Measurements from ENCODE around the gene ZBTB1.
"Not testable (repeated sequence)": the region's sequence is repeated elsewhere in the genome, so short reads cannot be mapped to it uniquely, and the experiment has no call there.

Gene ZBTB1

GRCh38 chr14:64501411-64502171, 3.0 kb upstream of the ZBTB1 start:
- peak; percentile 34 for DNase-seq

GRCh38 chr14:64502456-64502855, 2.1 kb upstream of the ZBTB1 start:
- DNase-seq = no peak

GRCh38 chr14:64502887-64503433, 1.6 kb upstream of the ZBTB1 start:
- DNase-seq = no peak

- peak; percentile 91 for DNase-seq
These were observed 898 bp upstream of the ZBTB1 start, which contains the start of gene ZBTB25 for GRCh38 chr14:64503434-64504309. ZBTB25 (minus strand) TSS chr14:64503838; CDS start chr14:64490533, 13,305 bp downstream.

- DNase-seq = peak; percentile 88
These were observed 576 bp downstream of the ZBTB1 start for GRCh38 chr14:64504897-64505794.

- DNase-seq = peak; percentile 66
These were observed 2.2 kb downstream of the ZBTB1 start for GRCh38 chr14:64506721-64507120.

GRCh38 chr14:64507376-64508156, 3.0 kb downstream of the ZBTB1 start:
- peak; percentile 34 for DNase-seq

- peak; percentile 45 for DNase-seq
These were observed 3.7 kb downstream of the ZBTB1 start for GRCh38 chr14:64508215-64508776.

GRCh38 chr14:64509036-64509435, 4.5 kb downstream of the ZBTB1 start:
- DNase-seq = no peak

- DNase-seq = peak; percentile 75
These were observed 6.5 kb downstream of the ZBTB1 start for GRCh38 chr14:64510825-64511671.

- DNase-seq = no peak
These were observed 8.7 kb downstream of the ZBTB1 start for GRCh38 chr14:64513271-64513670.

GRCh38 chr14:64515053-64515452, 10.5 kb downstream of the ZBTB1 start:
- no peak for DNase-seq

GRCh38 chr14:64516969-64517368, 12.4 kb downstream of the ZBTB1 start:
- DNase-seq = no peak

GRCh38 chr14:64517667-64518066, 13.1 kb downstream of the ZBTB1 start:
- DNase-seq = not testable (repeated sequence)

- no peak for DNase-seq
These were observed 13.7 kb downstream of the ZBTB1 start for GRCh38 chr14:64518229-64518628.

- DNase-seq = no peak
These were observed 16.1 kb downstream of the ZBTB1 start for GRCh38 chr14:64520699-64521098.

GRCh38 chr14:64522591-64523355, 18.2 kb downstream of the ZBTB1 start:
- DNase-seq = no peak

GRCh38 chr14:64525354-64525753, 20.8 kb downstream of the ZBTB1 start:
- DNase-seq = no peak

- no peak for DNase-seq
These were observed 27.0 kb downstream of the ZBTB1 start for GRCh38 chr14:64531567-64531966.

Data from inflammatory macrophage treated with lipopolysaccharide for 4 hours (primary cell).